Neutrophil (primary cell): ENCODE data around the gene PLEKHG5.

Source experiments
- H3K27ac ChIP-seq: fragments of 200-600 bp; sonication (generic); 2 replicates; pipeline ENCODE4 v1.5.1; 2016; ENCODE audit warnings: mild to moderate bottlenecking, moderate library complexity
- H3K27me3 ChIP-seq: fragments of 200-600 bp; sonication (generic); 2 replicates; pipeline ENCODE4 v1.6.0; 2016; ENCODE audit warnings: mild to moderate bottlenecking
- H3K36me3 ChIP-seq: fragments of 200-600 bp; sonication (generic); 2 replicates; pipeline ENCODE4 v1.5.1; 2017
- H3K4me1 ChIP-seq, 2 experiments: fragments of 200-600 bp in 1 of 2; sonication (generic) in 1 of 2; 1 replicate in 1 of 2; 2 replicates in 1 of 2; pipeline versions ENCODE4 v1.5.1 to v1.6.1; 2013 to 2016; ENCODE audit warnings: low read depth in 1 of 2, low read length in 1 of 2, mild to moderate bottlenecking in 1 of 2, moderate library complexity in 1 of 2; ENCODE audit not compliant: control insufficient read depth in 1 of 2, insufficient read depth in 1 of 2
- H3K4me3 ChIP-seq, 2 experiments: fragments of 200-600 bp in 1 of 2; sonication (generic) in 1 of 2; 1 replicate in 1 of 2; 2 replicates in 1 of 2; pipeline ENCODE4 v1.5.1; 2013 to 2016; ENCODE audit warnings: low read depth in 1 of 2, low read length in 1 of 2, mild to moderate bottlenecking in 1 of 2, moderate library complexity in 1 of 2
- H3K9me3 ChIP-seq: fragments of 200-600 bp; sonication (generic); 2 replicates; pipeline ENCODE4 v1.5.1; 2016
- CTCF ChIP-seq: fragments of 200-600 bp; sonication (generic); IDR thresholded peaks from 2 replicates; pipeline ENCODE4 v1.5.1; 2016; ENCODE audit warnings: antibody characterized with exemption

Gene PLEKHG5

GRCh38 chr1:6513320-6513801 lies 21.9 kb upstream of the PLEKHG5 start:
- no peak overlapping the region for H3K4me3 ChIP-seq
- TF ChIP-seq CTCF = no peak
- H3K4me1 ChIP-seq = no peaks in the 10 kb centered on the region
- H3K27ac ChIP-seq = no peak overlapping the region
- H3K36me3 ChIP-seq = no peaks in the 10 kb centered on the region
- H3K9me3 ChIP-seq = no peaks in the 10 kb centered on the region
- H3K27me3 ChIP-seq = peaks cover 8% of the 10 kb centered on the region

GRCh38 chr1:6512908-6513280 lies 21.4 kb upstream of the PLEKHG5 start:
- H3K4me3 ChIP-seq = no peak overlapping the region
- no peaks in the 10 kb centered on the region for H3K36me3 ChIP-seq
- H3K9me3 ChIP-seq = no peaks in the 10 kb centered on the region
- H3K27me3 ChIP-seq = peaks cover 8% of the 10 kb centered on the region
- TF ChIP-seq CTCF = no peak
- no peaks in the 10 kb centered on the region for H3K4me1 ChIP-seq
- H3K27ac ChIP-seq = no peak overlapping the region

GRCh38 chr1:6512245-6512907 lies 20.9 kb upstream of the PLEKHG5 start:
- Histone ChIP-seq H3K4me3 (no peak overlapping the region), H3K9me3 (no peaks in the 10 kb centered on the region), H3K4me1 (no peaks in the 10 kb centered on the region), H3K27ac (no peak overlapping the region), H3K36me3 (no peaks in the 10 kb centered on the region), H3K27me3 (peaks cover 8% of the 10 kb centered on the region)
- TF ChIP-seq CTCF = no peak

GRCh38 chr1:6511561-6512244 lies 20.2 kb upstream of the PLEKHG5 start:
- H3K4me1 ChIP-seq = no peaks in the 10 kb centered on the region
- H3K27me3 ChIP-seq = peaks cover 8% of the 10 kb centered on the region
- no peak overlapping the region for H3K27ac ChIP-seq
- TF ChIP-seq CTCF = no peak
- H3K36me3 ChIP-seq = no peaks in the 10 kb centered on the region
- no peak overlapping the region for H3K4me3 ChIP-seq
- H3K9me3 ChIP-seq = no peaks in the 10 kb centered on the region

- Histone ChIP-seq H3K4me3 (no peak overlapping the region), H3K27ac (no peak overlapping the region), H3K4me1 (no peaks in the 10 kb centered on the region), H3K27me3 (peaks cover 8% of the 10 kb centered on the region), H3K9me3 (no peaks in the 10 kb centered on the region), H3K36me3 (no peaks in the 10 kb centered on the region)
- no peak for TF ChIP-seq CTCF
These were observed 19.6 kb upstream of the PLEKHG5 start for GRCh38 chr1:6511056-6511455.
